Skeletal muscle tissue (tissue), 4 donors: ENCODE measurements around the gene HNRNPC. TPM values are rescaled to one million over a fixed set of nuclear protein-coding genes. Genes with fewer than 3 reads are reported as not detected.
"Not testable (repeated sequence)": the region's sequence is repeated elsewhere in the genome, so short reads cannot be mapped to it uniquely, and the experiment has no call there.

Experiments
- H3K27ac ChIP-seq: one replicate; pipeline ENCODE4 v1.7.0; 2013; ENCODE audit warnings: mild to moderate bottlenecking, low read depth, low read length, inconsistent platforms
- H3K27me3 ChIP-seq, 3 donors: one replicate each; pipeline ENCODE4 v1.7.0; 2013; ENCODE audit warnings: low read length in 3 of 3; ENCODE audit not compliant: control insufficient read depth in 3 of 3, insufficient read depth in 3 of 3
- H3K36me3 ChIP-seq, 3 donors: one replicate each; pipeline ENCODE4 v1.7.0; 2013; ENCODE audit warnings: low read length in 3 of 3; ENCODE audit not compliant: control insufficient read depth in 3 of 3, insufficient read depth in 3 of 3
- H3K4me1 ChIP-seq, 3 donors: one replicate each; pipeline ENCODE4 v1.7.0; 2013; ENCODE audit warnings: low read length in 3 of 3, mild to moderate bottlenecking in 3 of 3; ENCODE audit not compliant: control insufficient read depth in 3 of 3, insufficient read depth in 3 of 3
- H3K4me3 ChIP-seq, 3 donors: one replicate each; pipeline ENCODE4 v1.7.0; 2013; ENCODE audit warnings: low read length in 3 of 3
- H3K9ac ChIP-seq, 3 donors: one replicate each; pipeline ENCODE4 v1.7.0; 2013; ENCODE audit warnings: low read length in 3 of 3, mild to moderate bottlenecking in 3 of 3, moderate library complexity in 2 of 3, low read depth in 1 of 3
- H3K9me3 ChIP-seq, 3 donors: one replicate each; pipeline ENCODE4 v1.7.0; 2013; ENCODE audit warnings: low read length in 3 of 3; ENCODE audit not compliant: control insufficient read depth in 3 of 3
- total RNA-seq: library from RNA; depleted of rRNA; stranded (reverse); fragments of >200 nt; gene quantifications from one replicate; pipeline ENCODE4 v1.2.3, GENCODE V29; 2014
- donor health status: Osteomylitis.

HNRNPC gene
- total RNA-seq, 1 donor from 2014 or later = 440 TPM

- Histone ChIP-seq H3K9ac (no peak overlapping the region), H3K4me3 (no peak overlapping the region)
Measured at GRCh38 chr14:21182166-21182565, 87.1 kb downstream of the HNRNPC start.

GRCh38 chr14:21171128-21171527 is 98.1 kb downstream of the HNRNPC start:
- Histone ChIP-seq H3K4me3 (no peak overlapping the region), H3K27ac (no peak overlapping the region), H3K36me3 (no peaks in the 10 kb centered on the region), H3K27me3 (peaks cover 0 to 13% (median 3%) of the 10 kb centered on the region in 3 donors), H3K9ac (no peak overlapping the region), H3K4me1 (no peaks in the 10 kb centered on the region), H3K9me3 (no peaks in the 10 kb centered on the region)

More at GRCh38 chr14:21182166-21182565, 87.1 kb downstream of the HNRNPC start:
- Histone ChIP-seq H3K27ac (no peak overlapping the region), H3K9me3 (peaks cover 0 to 2% (median 1%) of the 10 kb centered on the region in 3 donors), H3K4me1 (no peaks in the 10 kb centered on the region), H3K36me3 (no peaks in the 10 kb centered on the region), H3K27me3 (no peaks in the 10 kb centered on the region)

- no peaks in the 10 kb centered on the region for H3K4me1 ChIP-seq
- H3K27ac ChIP-seq = no peak overlapping the region
- H3K9ac ChIP-seq = no peak overlapping the region
- no peak overlapping the region for H3K4me3 ChIP-seq
- H3K36me3 ChIP-seq = no peaks in the 10 kb centered on the region
- no peaks in the 10 kb centered on the region for H3K9me3 ChIP-seq
- peaks cover 0 to 13% (median 3%) of the 10 kb centered on the region in 3 donors for H3K27me3 ChIP-seq
Measured at GRCh38 chr14:21169573-21169972, 99.7 kb downstream of the HNRNPC start.

- no peaks in the 10 kb centered on the region for H3K4me1 ChIP-seq
- no peaks in the 10 kb centered on the region for H3K36me3 ChIP-seq
- no peak overlapping the region for H3K9ac ChIP-seq
- H3K27me3 ChIP-seq = peaks cover under 1 to 13% (median 3%) of the 10 kb centered on the region in 3 donors
- no peak overlapping the region for H3K27ac ChIP-seq
- no peaks in the 10 kb centered on the region for H3K9me3 ChIP-seq
- no peak overlapping the region for H3K4me3 ChIP-seq
Measured at GRCh38 chr14:21168055-21168454, 101.2 kb downstream of the HNRNPC start.

- peaks cover 3 to 13% (median 4%) of the 10 kb centered on the region in 3 donors for H3K27me3 ChIP-seq
- H3K9ac ChIP-seq, H3K27ac ChIP-seq, H3K4me1 ChIP-seq, H3K4me3 ChIP-seq, H3K9me3 ChIP-seq, H3K36me3 ChIP-seq: not testable (repeated sequence)
Measured at GRCh38 chr14:21165670-21166069, 103.6 kb downstream of the HNRNPC start.

- H3K36me3 ChIP-seq, H3K27ac ChIP-seq: not testable (repeated sequence)
Measured at GRCh38 chr14:21165002-21165605, 104.1 kb downstream of the HNRNPC start.

GRCh38 chr14:21163871-21164291 is 105.4 kb downstream of the HNRNPC start:
- Histone ChIP-seq H3K9me3 (no peaks in the 10 kb centered on the region), H3K27ac (no peak overlapping the region), H3K9ac (no peak overlapping the region), H3K4me3 (no peak overlapping the region), H3K27me3 (peaks cover 0 to 6% (median 4%) of the 10 kb centered on the region in 3 donors), H3K36me3 (no peaks in the 10 kb centered on the region), H3K4me1 (no peaks in the 10 kb centered on the region)

More at GRCh38 chr14:21165002-21165605, 104.1 kb downstream of the HNRNPC start:
- not testable (repeated sequence) for H3K4me3 ChIP-seq, H3K9me3 ChIP-seq, H3K4me1 ChIP-seq, H3K9ac ChIP-seq
- H3K27me3 ChIP-seq = peaks cover 2 to 11% (median 4%) of the 10 kb centered on the region in 3 donors

- Histone ChIP-seq H3K9me3 (no peaks in the 10 kb centered on the region), H3K27me3 (peaks cover 0 to 4% (median 0%) of the 10 kb centered on the region in 3 donors), H3K4me1 (no peaks in the 10 kb centered on the region), H3K27ac (no peak overlapping the region), H3K4me3 (no peak overlapping the region), H3K9ac (no peak overlapping the region), H3K36me3 (no peaks in the 10 kb centered on the region)
Measured at GRCh38 chr14:21162081-21162480, 107.2 kb downstream of the HNRNPC start.

- Histone ChIP-seq H3K4me3 (no peak overlapping the region), H3K9me3 (no peaks in the 10 kb centered on the region), H3K27me3 (peaks cover 0 to 10% (median 3%) of the 10 kb centered on the region in 3 donors), H3K4me1 (no peaks in the 10 kb centered on the region), H3K27ac (no peak overlapping the region), H3K9ac (no peak overlapping the region), H3K36me3 (no peaks in the 10 kb centered on the region)
Measured at GRCh38 chr14:21160061-21160610, 109.1 kb downstream of the HNRNPC start.
